HCT116 (cell line): ENCODE results near the gene IGSF9B.

ENCODE experiments used
- CEBPB ChIP-seq: IDR thresholded peaks from 2 replicates; pipeline ENCODE4 v1.6.1; 2012; ENCODE audit warnings: low read depth
- EZH2 ChIP-seq: fragments of 200-600 bp; sonication (generic); IDR thresholded peaks from 2 replicates; pipeline ENCODE4 v1.6.1; 2017; ENCODE audit warnings: antibody characterized with exemption, mixed run types
- FOSL1 ChIP-seq: IDR thresholded peaks from 2 replicates; pipeline ENCODE4 v1.6.1; 2012; ENCODE audit warnings: low read depth
- JUND ChIP-seq: IDR thresholded peaks from 2 replicates; pipeline ENCODE4 v1.6.1; 2012
- POLR2A ChIP-seq: IDR thresholded peaks from 2 replicates; pipeline ENCODE4 v1.7.0; 2011; ENCODE audit warnings: borderline replicate concordance; ENCODE audit not compliant: insufficient read depth, insufficient read length; ENCODE audit errors: extremely low read depth
- POLR2AphosphoS5 ChIP-seq: IDR thresholded peaks from 2 replicates; pipeline ENCODE4 v1.6.1; 2011; ENCODE audit warnings: mild to moderate bottlenecking, low read depth, low read length, moderate library complexity
- RAD21 ChIP-seq: IDR thresholded peaks from 2 replicates; pipeline ENCODE4 v1.6.1; 2012; ENCODE audit warnings: low read depth, mild to moderate bottlenecking
- SIN3A ChIP-seq: IDR thresholded peaks from 2 replicates; pipeline ENCODE4 v1.6.1; 2012; ENCODE audit warnings: low read depth
- SRF ChIP-seq: IDR thresholded peaks from 2 replicates; pipeline ENCODE4 v1.6.1; 2012; ENCODE audit warnings: low read depth
- YY1 ChIP-seq: IDR thresholded peaks from 2 replicates; pipeline ENCODE4 v1.6.1; 2011; ENCODE audit warnings: low read length, low read depth, moderate library complexity, mild to moderate bottlenecking; ENCODE audit not compliant: insufficient replicate concordance; ENCODE audit errors: extremely low read depth
- ZNF274 ChIP-seq: fragments of 200-500 bp; sonication (Bioruptor generic); IDR thresholded peaks from 2 replicates; pipeline ENCODE4 v1.6.1; 2014; ENCODE audit warnings: mild to moderate bottlenecking, low read depth, low read length, inconsistent platforms
- TF ChIP-seq, protein P1 (sequence below), 3 experiments: fragments of 200-600 bp in 1 of 3; sonication (generic) in 1 of 3; IDR thresholded peaks in 2 of 3; conservative IDR thresholded peaks in 1 of 3; 2 replicates each; pipeline ENCODE4 v1.5.1; 2012 to 2017; ENCODE audit warnings: low read depth in 2 of 3, low read length in 2 of 3, antibody characterized with exemption in 1 of 3, borderline replicate concordance in 1 of 3, control low read depth in 1 of 3, mild to moderate bottlenecking in 1 of 3, mixed read lengths in 1 of 3, mixed run types in 1 of 3, moderate library complexity in 1 of 3; ENCODE audit not compliant: insufficient read depth in 1 of 3
- TF ChIP-seq, protein P2 (sequence below): IDR thresholded peaks from 2 replicates; pipeline ENCODE4 v1.6.1; 2012
- TF ChIP-seq, protein P3 (sequence below): IDR thresholded peaks from 2 replicates; pipeline ENCODE4 v1.6.1; 2011; ENCODE audit warnings: mild to moderate bottlenecking, low read length, moderate library complexity; ENCODE audit not compliant: insufficient replicate concordance; ENCODE audit errors: extremely low read depth

DNA sequence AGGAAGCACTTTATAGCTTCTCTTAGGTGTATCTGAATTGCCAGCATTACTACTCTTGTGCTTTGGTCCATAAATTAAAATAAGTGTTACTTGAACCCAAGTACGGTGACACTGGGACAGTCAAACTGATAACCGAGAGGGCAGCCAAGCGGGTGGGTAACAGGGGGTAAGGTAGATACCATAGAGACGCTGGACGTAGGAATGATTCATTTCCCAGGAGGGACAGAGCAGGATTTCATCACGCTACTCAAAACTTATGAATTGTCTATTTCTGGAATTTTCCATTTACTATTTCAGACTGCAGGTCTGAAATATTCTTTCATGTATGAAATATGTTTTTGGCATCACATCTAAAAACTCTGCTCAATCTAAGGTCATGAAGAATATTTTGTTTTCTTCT, 96.6 kb downstream of the IGSF9B start:
- TF ChIP-seq, protein P1, sequence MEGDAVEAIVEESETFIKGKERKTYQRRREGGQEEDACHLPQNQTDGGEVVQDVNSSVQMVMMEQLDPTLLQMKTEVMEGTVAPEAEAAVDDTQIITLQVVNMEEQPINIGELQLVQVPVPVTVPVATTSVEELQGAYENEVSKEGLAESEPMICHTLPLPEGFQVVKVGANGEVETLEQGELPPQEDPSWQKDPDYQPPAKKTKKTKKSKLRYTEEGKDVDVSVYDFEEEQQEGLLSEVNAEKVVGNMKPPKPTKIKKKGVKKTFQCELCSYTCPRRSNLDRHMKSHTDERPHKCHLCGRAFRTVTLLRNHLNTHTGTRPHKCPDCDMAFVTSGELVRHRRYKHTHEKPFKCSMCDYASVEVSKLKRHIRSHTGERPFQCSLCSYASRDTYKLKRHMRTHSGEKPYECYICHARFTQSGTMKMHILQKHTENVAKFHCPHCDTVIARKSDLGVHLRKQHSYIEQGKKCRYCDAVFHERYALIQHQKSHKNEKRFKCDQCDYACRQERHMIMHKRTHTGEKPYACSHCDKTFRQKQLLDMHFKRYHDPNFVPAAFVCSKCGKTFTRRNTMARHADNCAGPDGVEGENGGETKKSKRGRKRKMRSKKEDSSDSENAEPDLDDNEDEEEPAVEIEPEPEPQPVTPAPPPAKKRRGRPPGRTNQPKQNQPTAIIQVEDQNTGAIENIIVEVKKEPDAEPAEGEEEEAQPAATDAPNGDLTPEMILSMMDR (IDR thresholded peaks at IDR 0.05 in 2 of 3, conservative IDR thresholded peaks at IDR 0.05 in 1 of 3; ENCODE audit: borderline replicate concordance in 1 of 3, insufficient read depth in 1 of 3, low read depth in 2 of 3, low read length in 2 of 3) = no peak
- TF ChIP-seq EZH2 = no peak
- no peak for TF ChIP-seq RAD21
- TF ChIP-seq JUND = no peak
- TF ChIP-seq POLR2A = no peak
- TF ChIP-seq YY1 = no peak
- TF ChIP-seq CEBPB = no peak
- no peak for TF ChIP-seq SRF
- no peak for TF ChIP-seq POLR2AphosphoS5
- TF ChIP-seq, protein P2, sequence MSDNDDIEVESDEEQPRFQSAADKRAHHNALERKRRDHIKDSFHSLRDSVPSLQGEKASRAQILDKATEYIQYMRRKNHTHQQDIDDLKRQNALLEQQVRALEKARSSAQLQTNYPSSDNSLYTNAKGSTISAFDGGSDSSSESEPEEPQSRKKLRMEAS = no peak
- TF ChIP-seq, protein P3, sequence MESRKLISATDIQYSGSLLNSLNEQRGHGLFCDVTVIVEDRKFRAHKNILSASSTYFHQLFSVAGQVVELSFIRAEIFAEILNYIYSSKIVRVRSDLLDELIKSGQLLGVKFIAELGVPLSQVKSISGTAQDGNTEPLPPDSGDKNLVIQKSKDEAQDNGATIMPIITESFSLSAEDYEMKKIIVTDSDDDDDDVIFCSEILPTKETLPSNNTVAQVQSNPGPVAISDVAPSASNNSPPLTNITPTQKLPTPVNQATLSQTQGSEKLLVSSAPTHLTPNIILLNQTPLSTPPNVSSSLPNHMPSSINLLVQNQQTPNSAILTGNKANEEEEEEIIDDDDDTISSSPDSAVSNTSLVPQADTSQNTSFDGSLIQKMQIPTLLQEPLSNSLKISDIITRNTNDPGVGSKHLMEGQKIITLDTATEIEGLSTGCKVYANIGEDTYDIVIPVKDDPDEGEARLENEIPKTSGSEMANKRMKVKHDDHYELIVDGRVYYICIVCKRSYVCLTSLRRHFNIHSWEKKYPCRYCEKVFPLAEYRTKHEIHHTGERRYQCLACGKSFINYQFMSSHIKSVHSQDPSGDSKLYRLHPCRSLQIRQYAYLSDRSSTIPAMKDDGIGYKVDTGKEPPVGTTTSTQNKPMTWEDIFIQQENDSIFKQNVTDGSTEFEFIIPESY = no peak
- TF ChIP-seq FOSL1 = no peak
- no peak for TF ChIP-seq ZNF274
- TF ChIP-seq SIN3A = no peak
